Measurements from ENCODE around the gene LRRC10B. TPM values are rescaled to one million over a fixed set of nuclear protein-coding genes. Genes with fewer than 3 reads are reported as not detected.

LRRC10B gene
- total RNA-seq, 1 donor from 2014 or later = 10.0 TPM

- Mint-ChIP-seq H3K27me3 (no peaks in the 10 kb centered on the region), H3K4me3 (no peak overlapping the region), H3K27ac (peak overlapping the region; percentile 68), H3K36me3 (no peaks in the 10 kb centered on the region), H3K9me3 (no peaks in the 10 kb centered on the region), H3K4me1 (ENCODE audit: unreplicated experiment) (peaks cover 5% of the 10 kb centered on the region)
- no peak for TF ChIP-seq CTCF (conservative IDR thresholded peaks at IDR 0.05)
- no peak for DNase-seq (ENCODE audit: extremely low spot score, unreplicated experiment)
These were observed 12.5 kb upstream of the LRRC10B start for GRCh38 chr11:61495801-61496601.

- TF ChIP-seq CTCF (conservative IDR thresholded peaks at IDR 0.05) = no peak
These were observed 11.7 kb upstream of the LRRC10B start for GRCh38 chr11:61496602-61497400.

GRCh38 chr11:61497473-61497872 is 11.1 kb upstream of the LRRC10B start:
- Mint-ChIP-seq H3K9me3 (no peaks in the 10 kb centered on the region), H3K4me3 (no peak overlapping the region), H3K27ac (no peak overlapping the region), H3K36me3 (no peaks in the 10 kb centered on the region), H3K27me3 (peaks cover 4% of the 10 kb centered on the region), H3K4me1 (ENCODE audit: unreplicated experiment) (peaks cover 5% of the 10 kb centered on the region)
- no peak for TF ChIP-seq CTCF (conservative IDR thresholded peaks at IDR 0.05)
- DNase-seq (ENCODE audit: extremely low spot score, unreplicated experiment) = no peak

More at GRCh38 chr11:61496602-61497400, 11.7 kb upstream of the LRRC10B start:
- no peak for DNase-seq (ENCODE audit: extremely low spot score, unreplicated experiment)
- no peak overlapping the region for H3K27ac Mint-ChIP-seq
- no peaks in the 10 kb centered on the region for H3K36me3 Mint-ChIP-seq
- peaks cover 5% of the 10 kb centered on the region for H3K4me1 Mint-ChIP-seq (ENCODE audit: unreplicated experiment)
- no peaks in the 10 kb centered on the region for H3K9me3 Mint-ChIP-seq
- no peaks in the 10 kb centered on the region for H3K27me3 Mint-ChIP-seq
- no peak overlapping the region for H3K4me3 Mint-ChIP-seq

GRCh38 chr11:61497876-61498275 is 10.7 kb upstream of the LRRC10B start:
- no peaks in the 10 kb centered on the region for H3K36me3 Mint-ChIP-seq

More at GRCh38 chr11:61497876-61498275, 10.7 kb upstream of the LRRC10B start:
- H3K4me1 Mint-ChIP-seq (ENCODE audit: unreplicated experiment) = peaks cover 5% of the 10 kb centered on the region
- H3K9me3 Mint-ChIP-seq = no peaks in the 10 kb centered on the region
- TF ChIP-seq CTCF (conservative IDR thresholded peaks at IDR 0.05) = no peak
- H3K27ac Mint-ChIP-seq = no peak overlapping the region
- no peak for DNase-seq (ENCODE audit: extremely low spot score, unreplicated experiment)
- H3K27me3 Mint-ChIP-seq = peaks cover 4% of the 10 kb centered on the region
- H3K4me3 Mint-ChIP-seq = no peak overlapping the region
